ENCODE measurements around the gene PDLIM1. TPM values are rescaled to one million over a fixed set of nuclear protein-coding genes. Genes with fewer than 3 reads are reported as not detected.

The PDLIM1 gene
- total and polyA plus RNA-seq, 2 of the 13 experiments (the other 11 are each of a cell fraction or from before 2014, with no cell fraction given): 119 to 123 TPM

- TF ChIP-seq, protein P1, sequence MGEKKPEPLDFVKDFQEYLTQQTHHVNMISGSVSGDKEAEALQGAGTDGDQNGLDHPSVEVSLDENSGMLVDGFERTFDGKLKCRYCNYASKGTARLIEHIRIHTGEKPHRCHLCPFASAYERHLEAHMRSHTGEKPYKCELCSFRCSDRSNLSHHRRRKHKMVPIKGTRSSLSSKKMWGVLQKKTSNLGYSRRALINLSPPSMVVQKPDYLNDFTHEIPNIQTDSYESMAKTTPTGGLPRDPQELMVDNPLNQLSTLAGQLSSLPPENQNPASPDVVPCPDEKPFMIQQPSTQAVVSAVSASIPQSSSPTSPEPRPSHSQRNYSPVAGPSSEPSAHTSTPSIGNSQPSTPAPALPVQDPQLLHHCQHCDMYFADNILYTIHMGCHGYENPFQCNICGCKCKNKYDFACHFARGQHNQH (CRISPR knock-in tag; IDR thresholded peaks at IDR 0.05): no peak
- TF ChIP-seq CC2D1A (CRISPR knock-in tag; IDR thresholded peaks at IDR 0.05) (no peak), GATAD1 (CRISPR knock-in tag; IDR thresholded peaks at IDR 0.05) (no peak), HINFP (CRISPR knock-in tag; IDR thresholded peaks at IDR 0.05; ENCODE audit: low read depth) (no peak), SNRNP70 (IDR thresholded peaks at IDR 0.05; ENCODE audit: low read depth, low read length) (no peak), MEF2D (CRISPR knock-in tag; IDR thresholded peaks at IDR 0.05) (no peak), ZFYVE20 (CRISPR knock-in tag; IDR thresholded peaks at IDR 0.05; ENCODE audit: borderline replicate concordance, low read depth) (no peak), ASH2L (IDR thresholded peaks at IDR 0.05; ENCODE audit: insufficient read length, low read depth, low read length) (no peak)
- TF ChIP-seq, protein P2, sequence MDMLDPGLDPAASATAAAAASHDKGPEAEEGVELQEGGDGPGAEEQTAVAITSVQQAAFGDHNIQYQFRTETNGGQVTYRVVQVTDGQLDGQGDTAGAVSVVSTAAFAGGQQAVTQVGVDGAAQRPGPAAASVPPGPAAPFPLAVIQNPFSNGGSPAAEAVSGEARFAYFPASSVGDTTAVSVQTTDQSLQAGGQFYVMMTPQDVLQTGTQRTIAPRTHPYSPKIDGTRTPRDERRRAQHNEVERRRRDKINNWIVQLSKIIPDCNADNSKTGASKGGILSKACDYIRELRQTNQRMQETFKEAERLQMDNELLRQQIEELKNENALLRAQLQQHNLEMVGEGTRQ (IDR thresholded peaks at IDR 0.05; ENCODE audit: low read depth, low read length): no peak
- TF ChIP-seq, protein P2 (CRISPR knock-in tag; IDR thresholded peaks at IDR 0.05; ENCODE audit: borderline replicate concordance): no peak
These were observed 26.4 kb downstream of the PDLIM1 start (continued) for GRCh38 chr10:95264227-95265051.
